ENCODE results near the gene IRGQ. TPM values are rescaled to one million over a fixed set of nuclear protein-coding genes. Genes with fewer than 3 reads are reported as not detected.

The IRGQ gene
- total RNA-seq, 1 donor from 2014 or later = 27.4 TPM

DNA sequence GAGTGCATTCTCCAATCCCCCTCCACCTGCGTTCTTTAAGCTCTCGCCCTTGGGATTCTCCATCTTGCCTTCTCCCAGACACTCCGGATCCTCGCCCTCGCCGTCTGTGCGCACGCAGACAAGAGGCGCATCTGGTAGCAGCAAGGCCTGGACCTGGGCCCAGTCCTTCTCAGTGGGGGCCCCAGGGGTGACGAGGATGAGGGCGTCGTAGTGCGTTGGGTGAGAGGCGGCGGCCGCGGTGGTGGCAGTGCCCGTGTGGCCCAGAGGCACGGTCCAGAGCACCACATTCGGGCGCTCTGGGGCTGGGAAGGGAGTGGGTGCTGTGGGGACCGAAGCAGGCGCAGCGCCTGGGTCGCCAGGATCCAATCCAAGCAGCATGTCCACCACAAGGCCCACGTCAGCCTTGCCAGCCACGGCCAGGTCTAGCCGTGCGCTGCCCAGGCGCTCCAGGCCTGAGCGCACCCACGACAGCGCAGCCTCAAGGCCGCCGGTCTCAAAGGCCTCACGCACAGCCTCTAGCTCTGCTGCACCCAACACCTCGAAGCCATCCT lies 3.1 kb downstream of the IRGQ start:
- H3K27me3 Mint-ChIP-seq (ENCODE audit: insufficient read depth, low read depth) = peaks cover 14% of the 10 kb centered on the region
- peaks cover 21% of the 10 kb centered on the region for H4K20me1 ChIP-seq (ENCODE audit: low read depth)
- peaks cover 21% of the 10 kb centered on the region for H3K4me1 Mint-ChIP-seq
- no peaks in the 10 kb centered on the region for H3K36me3 ChIP-seq
- no peak overlapping the region for H3K9ac ChIP-seq
- peaks cover 36% of the 10 kb centered on the region for H3K79me2 ChIP-seq (ENCODE audit: low read depth)
- no peak overlapping the region for H3K4me2 ChIP-seq
- H3F3A ChIP-seq (ENCODE audit: low read depth) = peaks cover 17% of the 10 kb centered on the region
- no peak overlapping the region for H3K4me3 Mint-ChIP-seq
- H3K4me1 ChIP-seq = no peaks in the 10 kb centered on the region
- no peak for TF ChIP-seq EZH2 (IDR thresholded peaks at IDR 0.05)
- TF ChIP-seq, protein P1, sequence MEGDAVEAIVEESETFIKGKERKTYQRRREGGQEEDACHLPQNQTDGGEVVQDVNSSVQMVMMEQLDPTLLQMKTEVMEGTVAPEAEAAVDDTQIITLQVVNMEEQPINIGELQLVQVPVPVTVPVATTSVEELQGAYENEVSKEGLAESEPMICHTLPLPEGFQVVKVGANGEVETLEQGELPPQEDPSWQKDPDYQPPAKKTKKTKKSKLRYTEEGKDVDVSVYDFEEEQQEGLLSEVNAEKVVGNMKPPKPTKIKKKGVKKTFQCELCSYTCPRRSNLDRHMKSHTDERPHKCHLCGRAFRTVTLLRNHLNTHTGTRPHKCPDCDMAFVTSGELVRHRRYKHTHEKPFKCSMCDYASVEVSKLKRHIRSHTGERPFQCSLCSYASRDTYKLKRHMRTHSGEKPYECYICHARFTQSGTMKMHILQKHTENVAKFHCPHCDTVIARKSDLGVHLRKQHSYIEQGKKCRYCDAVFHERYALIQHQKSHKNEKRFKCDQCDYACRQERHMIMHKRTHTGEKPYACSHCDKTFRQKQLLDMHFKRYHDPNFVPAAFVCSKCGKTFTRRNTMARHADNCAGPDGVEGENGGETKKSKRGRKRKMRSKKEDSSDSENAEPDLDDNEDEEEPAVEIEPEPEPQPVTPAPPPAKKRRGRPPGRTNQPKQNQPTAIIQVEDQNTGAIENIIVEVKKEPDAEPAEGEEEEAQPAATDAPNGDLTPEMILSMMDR (IDR thresholded peaks at IDR 0.05) = no peak
- H3K4me3 ChIP-seq = no peak overlapping the region
- H3K36me3 Mint-ChIP-seq = peaks cover 12% of the 10 kb centered on the region
- DNase-seq (ENCODE audit: low spot score) = no peak
- H3K9me3 ChIP-seq (ENCODE audit: low read depth) = no peaks in the 10 kb centered on the region
- no peak overlapping the region for H3K27ac ChIP-seq
- no peaks in the 10 kb centered on the region for H3K9me3 Mint-ChIP-seq
- no peak overlapping the region for H3K27ac Mint-ChIP-seq
- H3K27me3 ChIP-seq = no peaks in the 10 kb centered on the region
- H2AFZ ChIP-seq (replicated peaks) = no peak overlapping the region

- H3K27me3 Mint-ChIP-seq (ENCODE audit: insufficient read depth, low read depth) = peaks cover 14% of the 10 kb centered on the region
- peaks cover 12% of the 10 kb centered on the region for H3K36me3 Mint-ChIP-seq
- no peaks in the 10 kb centered on the region for H3K4me1 ChIP-seq
- H3K27ac ChIP-seq = no peak overlapping the region
- peaks cover 10% of the 10 kb centered on the region for H3F3A ChIP-seq (ENCODE audit: low read depth)
- H3K27ac Mint-ChIP-seq = no peak overlapping the region
- no peaks in the 10 kb centered on the region for H3K9me3 ChIP-seq (ENCODE audit: low read depth)
- H3K9me3 Mint-ChIP-seq = no peaks in the 10 kb centered on the region
- peaks cover 21% of the 10 kb centered on the region for H4K20me1 ChIP-seq (ENCODE audit: low read depth)
- no peaks in the 10 kb centered on the region for H3K36me3 ChIP-seq
- no peak overlapping the region for H2AFZ ChIP-seq (replicated peaks)
- peaks cover 14% of the 10 kb centered on the region for H3K4me1 Mint-ChIP-seq
- H3K4me2 ChIP-seq = no peak overlapping the region
- no peak overlapping the region for H3K4me3 ChIP-seq
- H3K27me3 ChIP-seq = no peaks in the 10 kb centered on the region
- TF ChIP-seq EZH2 (IDR thresholded peaks at IDR 0.05) (no peak), EZH2phosphoT487 (IDR thresholded peaks at IDR 0.05) (no peak)
- TF ChIP-seq, protein P1 (IDR thresholded peaks at IDR 0.05) = no peak
- peaks cover 29% of the 10 kb centered on the region for H3K79me2 ChIP-seq (ENCODE audit: low read depth)
- no peak overlapping the region for H3K4me3 Mint-ChIP-seq
- DNase-seq (ENCODE audit: low spot score) = no peak
- H3K9ac ChIP-seq = no peak overlapping the region
Measured at GRCh38 chr19:43591904-43592772, 3.8 kb downstream of the IRGQ start.

DNA sequence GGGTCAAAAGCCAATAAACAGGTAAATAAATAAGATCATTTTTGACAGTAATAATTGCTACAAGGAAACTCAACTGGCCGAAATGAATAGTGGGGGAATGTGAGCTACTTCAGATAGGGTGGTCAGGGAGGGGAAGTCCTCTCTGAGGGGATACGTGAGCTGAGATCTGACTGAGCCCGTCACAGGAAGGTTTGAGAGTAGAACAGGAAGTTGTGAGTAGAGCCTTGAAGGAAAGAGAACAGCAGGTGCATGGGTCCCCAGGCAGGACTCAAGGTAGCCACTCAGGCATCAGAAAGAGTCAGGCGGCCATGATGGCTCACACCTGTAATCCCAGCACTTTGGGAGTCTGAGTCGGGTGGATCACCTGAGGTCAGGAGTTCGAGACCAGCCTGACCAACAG lies 6.3 kb downstream of the IRGQ start:
- Histone ChIP-seq H3K27me3 (no peaks in the 10 kb centered on the region), H3K9ac (no peak overlapping the region), H3K4me1 (no peaks in the 10 kb centered on the region), H3K9me3 (ENCODE audit: low read depth) (no peaks in the 10 kb centered on the region), H2AFZ (replicated peaks) (no peak overlapping the region), H3K4me2 (no peak overlapping the region), H3K79me2 (ENCODE audit: low read depth) (peaks cover 15% of the 10 kb centered on the region), H4K20me1 (ENCODE audit: low read depth) (peaks cover 21% of the 10 kb centered on the region), H3F3A (ENCODE audit: low read depth) (peaks cover 3% of the 10 kb centered on the region), H3K4me3 (no peak overlapping the region), H3K27ac (no peak overlapping the region), H3K36me3 (no peaks in the 10 kb centered on the region)
- Mint-ChIP-seq H3K27ac (no peak overlapping the region), H3K4me3 (no peak overlapping the region), H3K9me3 (no peaks in the 10 kb centered on the region), H3K27me3 (ENCODE audit: insufficient read depth, low read depth) (peaks cover 10% of the 10 kb centered on the region), H3K36me3 (peaks cover 25% of the 10 kb centered on the region), H3K4me1 (peaks cover 8% of the 10 kb centered on the region)
- TF ChIP-seq EZH2 (IDR thresholded peaks at IDR 0.05) = no peak
- no peak for TF ChIP-seq EZH2phosphoT487 (IDR thresholded peaks at IDR 0.05)
- TF ChIP-seq, protein P1 (IDR thresholded peaks at IDR 0.05) = no peak
- no peak for DNase-seq (ENCODE audit: low spot score)
